ENCODE measurements around the gene TBX18. TPM values are rescaled to one million over a fixed set of nuclear protein-coding genes. Genes with fewer than 3 reads are reported as not detected.

The TBX18 gene
- total RNA-seq, 1 experiment from 2014 or later, result not detected

DNA sequence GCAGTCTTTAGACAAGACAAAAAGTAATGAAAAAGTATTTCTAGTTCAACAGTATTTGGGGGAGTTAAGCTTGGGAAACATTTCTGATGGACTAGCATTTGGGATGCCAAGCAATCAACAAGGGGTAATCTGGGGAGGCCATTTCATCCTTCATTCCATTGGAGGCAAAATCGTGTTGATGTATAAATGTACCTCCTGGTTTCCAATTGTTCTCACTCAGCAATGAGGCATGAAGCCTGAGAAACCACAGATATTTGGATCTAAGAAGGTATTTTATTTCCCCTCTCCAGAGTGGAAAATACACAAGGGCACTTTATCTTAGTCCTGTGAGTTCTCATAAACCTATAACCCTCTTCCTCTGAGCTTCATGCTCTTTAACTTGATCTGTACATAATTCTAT lies 68.2 kb downstream of the TBX18 start:
- no peak overlapping the region for H4K5ac ChIP-seq (ENCODE audit: insufficient read length, low read depth, low read length)
- no peak overlapping the region for H3K4me2 ChIP-seq (ENCODE audit: insufficient read depth, insufficient read length, low read length)
- no peak overlapping the region for H4K8ac ChIP-seq (replicated peaks; ENCODE audit: insufficient read length, low read depth, low read length)
- no peak overlapping the region for H3K27ac Mint-ChIP-seq
- no peak overlapping the region for H3T11ph ChIP-seq (ENCODE audit: low read length)
- WGBS (ENCODE audit: extremely low coverage, insufficient read length, low lambda C conversion rate), result no CpG with 5 or more reads among the region's 1 CpG
- H3K56ac ChIP-seq (ENCODE audit: insufficient read length, low read depth, low read length), result no peak overlapping the region
- H3K4ac ChIP-seq (ENCODE audit: low read depth, low read length), result no peak overlapping the region
- H3K27me3 ChIP-seq (ENCODE audit: insufficient read depth, low read length), result no peaks in the 10 kb centered on the region
- no peak overlapping the region for H2BK120ac ChIP-seq (ENCODE audit: low read depth, low read length, poor library complexity, severe bottlenecking)
- no peak overlapping the region for H2BK15ac ChIP-seq (ENCODE audit: low read depth, low read length)
- no peak overlapping the region for H4K91ac ChIP-seq (ENCODE audit: insufficient read length, low read depth, low read length)
- no peaks in the 10 kb centered on the region for H3K9me3 ChIP-seq (ENCODE audit: control insufficient read depth, low read depth, low read length)
- H2BK12ac ChIP-seq (ENCODE audit: insufficient read length, low read depth, low read length), result no peak overlapping the region
- no peaks in the 10 kb centered on the region for H4K20me1 ChIP-seq (ENCODE audit: control insufficient read depth, insufficient read depth, insufficient read length)
- H3K23me2 ChIP-seq (ENCODE audit: insufficient read length, low read depth, low read length, poor library complexity, severe bottlenecking), result no peaks in the 10 kb centered on the region
- no peaks in the 10 kb centered on the region for H3K4me1 Mint-ChIP-seq
- H3K9me3 Mint-ChIP-seq, result peaks cover 6 to 16% of the 10 kb centered on the region in 2 experiments
- H3K18ac ChIP-seq (ENCODE audit: insufficient read length, low read depth, low read length), result no peak overlapping the region
- H2AK5ac ChIP-seq (ENCODE audit: insufficient read length, low read length), result no peak overlapping the region
- no peaks in the 10 kb centered on the region for H3K79me1 ChIP-seq (ENCODE audit: insufficient read depth, low read depth, low read length, poor library complexity, severe bottlenecking)
- H3K23ac ChIP-seq (ENCODE audit: insufficient read length, low read depth, low read length), result no peak overlapping the region
- no peak overlapping the region for H3K9ac ChIP-seq (ENCODE audit: extremely low read depth, insufficient read length, low read length)
- no peak overlapping the region for H2BK5ac ChIP-seq (ENCODE audit: insufficient read length, low read length)
- H3K4me3 Mint-ChIP-seq, result no peak overlapping the region
- H2BK20ac ChIP-seq (ENCODE audit: low read depth, low read length, poor library complexity, severe bottlenecking), result no peak overlapping the region
- peaks cover 3 to 10% (median 4%) of the 10 kb centered on the region in 3 experiments; a peak in 6 of 7 replicates for H3K36me3 Mint-ChIP-seq (ENCODE audit: insufficient read depth in 1 of 3, low read depth in 3 of 3)
- no peaks in the 10 kb centered on the region for H3K4me1 ChIP-seq (ENCODE audit: insufficient read depth, low read length)
- H3K79me2 ChIP-seq (ENCODE audit: insufficient read depth, low read length), result no peaks in the 10 kb centered on the region
- H3K27ac ChIP-seq (ENCODE audit: insufficient read length, low read depth, low read length), result no peak overlapping the region
- DNase-seq, result no peak
- no peak for TF ChIP-seq CTCF (conservative IDR thresholded peaks at IDR 0.05)
- peaks cover 2% of the 10 kb centered on the region for H3K27me3 Mint-ChIP-seq (ENCODE audit: low read depth)
- no peak overlapping the region for H3K14ac ChIP-seq (ENCODE audit: insufficient read depth, low read length)
- H2AFZ ChIP-seq (ENCODE audit: low read length), result no peak overlapping the region

Measured in H9 (cell line).